Esophagus muscularis mucosa (tissue), 3 donors: ENCODE measurements around the gene MEIOB.

Experiments
- POLR2A ChIP-seq: fragments of 450-650 bp; IDR thresholded peaks from one replicate; pipeline ENCODE4 v1.6.1; 2017; ENCODE audit warnings: antibody characterized with exemption, moderate library complexity, mild to moderate bottlenecking, low read depth
- TF ChIP-seq, protein P1 (sequence below), 3 experiments: fragments of 200-600 bp in 2 of 3; fragments of 450-650 bp in 1 of 3; sonication (generic) in 2 of 3; IDR thresholded peaks; one replicate each; pipeline ENCODE4 v1.5.1; 2017 to 2019; ENCODE audit warnings: antibody characterized with exemption in 3 of 3, mild to moderate bottlenecking in 2 of 3, moderate library complexity in 1 of 3

DNA sequence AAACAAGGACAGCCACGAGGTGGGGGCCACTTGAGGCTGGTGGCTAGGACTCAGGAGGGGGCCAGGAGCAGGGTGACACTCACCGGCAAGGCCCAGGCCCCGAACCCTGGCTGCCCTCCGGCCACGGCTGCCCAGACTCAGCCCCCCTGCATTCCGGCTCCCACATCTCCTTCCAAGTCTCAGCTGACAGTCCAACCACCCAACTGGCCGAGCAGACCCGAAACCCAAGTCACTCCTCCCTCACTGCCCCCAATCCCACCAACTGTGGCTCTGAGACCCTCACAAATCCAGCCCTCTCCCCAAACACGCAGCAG lies 54.7 kb downstream of the MEIOB start:
- TF ChIP-seq, protein P1, sequence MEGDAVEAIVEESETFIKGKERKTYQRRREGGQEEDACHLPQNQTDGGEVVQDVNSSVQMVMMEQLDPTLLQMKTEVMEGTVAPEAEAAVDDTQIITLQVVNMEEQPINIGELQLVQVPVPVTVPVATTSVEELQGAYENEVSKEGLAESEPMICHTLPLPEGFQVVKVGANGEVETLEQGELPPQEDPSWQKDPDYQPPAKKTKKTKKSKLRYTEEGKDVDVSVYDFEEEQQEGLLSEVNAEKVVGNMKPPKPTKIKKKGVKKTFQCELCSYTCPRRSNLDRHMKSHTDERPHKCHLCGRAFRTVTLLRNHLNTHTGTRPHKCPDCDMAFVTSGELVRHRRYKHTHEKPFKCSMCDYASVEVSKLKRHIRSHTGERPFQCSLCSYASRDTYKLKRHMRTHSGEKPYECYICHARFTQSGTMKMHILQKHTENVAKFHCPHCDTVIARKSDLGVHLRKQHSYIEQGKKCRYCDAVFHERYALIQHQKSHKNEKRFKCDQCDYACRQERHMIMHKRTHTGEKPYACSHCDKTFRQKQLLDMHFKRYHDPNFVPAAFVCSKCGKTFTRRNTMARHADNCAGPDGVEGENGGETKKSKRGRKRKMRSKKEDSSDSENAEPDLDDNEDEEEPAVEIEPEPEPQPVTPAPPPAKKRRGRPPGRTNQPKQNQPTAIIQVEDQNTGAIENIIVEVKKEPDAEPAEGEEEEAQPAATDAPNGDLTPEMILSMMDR (IDR thresholded peaks at IDR 0.05), result no peak
- no peak for TF ChIP-seq POLR2A
